ENCODE data around the gene CAVIN3.
A peak's percentile ranks its signal among the peaks of the same experiment; 100 is the strongest.

DNA sequence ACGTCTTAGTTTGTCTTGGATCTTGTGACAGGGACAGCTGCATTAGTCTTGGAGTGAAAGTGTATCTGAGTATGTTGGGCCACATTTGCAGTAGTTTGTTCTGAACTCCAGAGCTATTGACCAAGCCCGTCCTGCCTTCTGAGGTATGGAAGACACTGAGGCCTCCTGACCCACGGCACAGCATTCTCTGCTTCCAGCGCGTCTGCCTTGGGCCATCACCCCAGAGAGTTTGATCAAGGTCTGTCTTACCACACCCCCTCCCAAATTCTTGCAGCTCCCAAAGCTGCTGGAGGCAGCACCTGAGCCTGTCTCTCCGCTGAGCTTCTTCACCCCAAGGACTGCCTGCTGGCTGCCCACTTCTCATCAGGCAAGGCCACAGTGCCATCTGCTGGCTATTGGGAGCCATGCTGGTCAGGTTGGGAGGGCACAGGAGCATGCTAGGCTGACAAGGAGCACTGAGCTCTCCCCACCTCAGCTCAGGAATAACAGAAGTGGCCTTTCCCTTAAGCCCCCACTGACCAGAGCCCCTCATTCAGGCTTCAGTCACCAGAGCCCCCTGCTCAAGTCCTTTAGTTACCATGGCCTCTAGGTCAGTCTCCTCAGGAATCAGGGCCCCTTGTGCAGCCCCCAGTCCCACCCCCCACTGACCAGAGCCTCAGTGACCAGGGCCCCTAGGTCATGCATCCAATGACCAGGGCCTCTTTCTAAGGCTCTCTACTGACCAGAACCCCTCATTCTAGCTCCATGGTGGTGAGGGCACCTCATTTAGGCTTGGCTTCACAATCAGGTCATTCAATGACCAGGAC is 42.8 kb upstream of the CAVIN3 start:
- TF ChIP-seq ZNF121 (CRISPR knock-in tag; IDR thresholded peaks at IDR 0.05) (no peak), JUN (CRISPR knock-in tag; IDR thresholded peaks at IDR 0.05) (no peak), CTCF (IDR thresholded peaks at IDR 0.05) (peak; percentile 76), CBFB (CRISPR knock-in tag; IDR thresholded peaks at IDR 0.05; ENCODE audit: low read depth) (no peak), CREB1 (CRISPR knock-in tag; IDR thresholded peaks at IDR 0.05) (no peak)
- TF ChIP-seq, protein P1, sequence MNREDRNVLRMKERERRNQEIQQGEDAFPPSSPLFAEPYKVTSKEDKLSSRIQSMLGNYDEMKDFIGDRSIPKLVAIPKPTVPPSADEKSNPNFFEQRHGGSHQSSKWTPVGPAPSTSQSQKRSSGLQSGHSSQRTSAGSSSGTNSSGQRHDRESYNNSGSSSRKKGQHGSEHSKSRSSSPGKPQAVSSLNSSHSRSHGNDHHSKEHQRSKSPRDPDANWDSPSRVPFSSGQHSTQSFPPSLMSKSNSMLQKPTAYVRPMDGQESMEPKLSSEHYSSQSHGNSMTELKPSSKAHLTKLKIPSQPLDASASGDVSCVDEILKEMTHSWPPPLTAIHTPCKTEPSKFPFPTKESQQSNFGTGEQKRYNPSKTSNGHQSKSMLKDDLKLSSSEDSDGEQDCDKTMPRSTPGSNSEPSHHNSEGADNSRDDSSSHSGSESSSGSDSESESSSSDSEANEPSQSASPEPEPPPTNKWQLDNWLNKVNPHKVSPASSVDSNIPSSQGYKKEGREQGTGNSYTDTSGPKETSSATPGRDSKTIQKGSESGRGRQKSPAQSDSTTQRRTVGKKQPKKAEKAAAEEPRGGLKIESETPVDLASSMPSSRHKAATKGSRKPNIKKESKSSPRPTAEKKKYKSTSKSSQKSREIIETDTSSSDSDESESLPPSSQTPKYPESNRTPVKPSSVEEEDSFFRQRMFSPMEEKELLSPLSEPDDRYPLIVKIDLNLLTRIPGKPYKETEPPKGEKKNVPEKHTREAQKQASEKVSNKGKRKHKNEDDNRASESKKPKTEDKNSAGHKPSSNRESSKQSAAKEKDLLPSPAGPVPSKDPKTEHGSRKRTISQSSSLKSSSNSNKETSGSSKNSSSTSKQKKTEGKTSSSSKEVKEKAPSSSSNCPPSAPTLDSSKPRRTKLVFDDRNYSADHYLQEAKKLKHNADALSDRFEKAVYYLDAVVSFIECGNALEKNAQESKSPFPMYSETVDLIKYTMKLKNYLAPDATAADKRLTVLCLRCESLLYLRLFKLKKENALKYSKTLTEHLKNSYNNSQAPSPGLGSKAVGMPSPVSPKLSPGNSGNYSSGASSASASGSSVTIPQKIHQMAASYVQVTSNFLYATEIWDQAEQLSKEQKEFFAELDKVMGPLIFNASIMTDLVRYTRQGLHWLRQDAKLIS (CRISPR knock-in tag; IDR thresholded peaks at IDR 0.05; ENCODE audit: borderline replicate concordance): no peak
- TF ChIP-seq, protein P2, sequence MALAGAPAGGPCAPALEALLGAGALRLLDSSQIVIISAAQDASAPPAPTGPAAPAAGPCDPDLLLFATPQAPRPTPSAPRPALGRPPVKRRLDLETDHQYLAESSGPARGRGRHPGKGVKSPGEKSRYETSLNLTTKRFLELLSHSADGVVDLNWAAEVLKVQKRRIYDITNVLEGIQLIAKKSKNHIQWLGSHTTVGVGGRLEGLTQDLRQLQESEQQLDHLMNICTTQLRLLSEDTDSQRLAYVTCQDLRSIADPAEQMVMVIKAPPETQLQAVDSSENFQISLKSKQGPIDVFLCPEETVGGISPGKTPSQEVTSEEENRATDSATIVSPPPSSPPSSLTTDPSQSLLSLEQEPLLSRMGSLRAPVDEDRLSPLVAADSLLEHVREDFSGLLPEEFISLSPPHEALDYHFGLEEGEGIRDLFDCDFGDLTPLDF (CRISPR knock-in tag; IDR thresholded peaks at IDR 0.05): no peak
- TF ChIP-seq, protein P3, sequence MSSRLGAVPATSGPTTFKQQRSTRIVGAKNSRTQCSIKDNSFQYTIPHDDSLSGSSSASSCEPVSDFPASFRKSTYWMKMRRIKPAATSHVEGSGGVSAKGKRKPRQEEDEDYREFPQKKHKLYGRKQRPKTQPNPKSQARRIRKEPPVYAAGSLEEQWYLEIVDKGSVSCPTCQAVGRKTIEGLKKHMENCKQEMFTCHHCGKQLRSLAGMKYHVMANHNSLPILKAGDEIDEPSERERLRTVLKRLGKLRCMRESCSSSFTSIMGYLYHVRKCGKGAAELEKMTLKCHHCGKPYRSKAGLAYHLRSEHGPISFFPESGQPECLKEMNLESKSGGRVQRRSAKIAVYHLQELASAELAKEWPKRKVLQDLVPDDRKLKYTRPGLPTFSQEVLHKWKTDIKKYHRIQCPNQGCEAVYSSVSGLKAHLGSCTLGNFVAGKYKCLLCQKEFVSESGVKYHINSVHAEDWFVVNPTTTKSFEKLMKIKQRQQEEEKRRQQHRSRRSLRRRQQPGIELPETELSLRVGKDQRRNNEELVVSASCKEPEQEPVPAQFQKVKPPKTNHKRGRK (CRISPR knock-in tag; IDR thresholded peaks at IDR 0.05; ENCODE audit: borderline replicate concordance): no peak
- TF ChIP-seq, protein P4, sequence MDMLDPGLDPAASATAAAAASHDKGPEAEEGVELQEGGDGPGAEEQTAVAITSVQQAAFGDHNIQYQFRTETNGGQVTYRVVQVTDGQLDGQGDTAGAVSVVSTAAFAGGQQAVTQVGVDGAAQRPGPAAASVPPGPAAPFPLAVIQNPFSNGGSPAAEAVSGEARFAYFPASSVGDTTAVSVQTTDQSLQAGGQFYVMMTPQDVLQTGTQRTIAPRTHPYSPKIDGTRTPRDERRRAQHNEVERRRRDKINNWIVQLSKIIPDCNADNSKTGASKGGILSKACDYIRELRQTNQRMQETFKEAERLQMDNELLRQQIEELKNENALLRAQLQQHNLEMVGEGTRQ (CRISPR knock-in tag; IDR thresholded peaks at IDR 0.05): no peak

All from WTC11 (cell line).